ENCODE data around the gene C5AR2. TPM values are rescaled to one million over a fixed set of nuclear protein-coding genes. Genes with fewer than 3 reads are reported as not detected.
"Not testable (repeated sequence)": the region's sequence is repeated elsewhere in the genome, so short reads cannot be mapped to it uniquely, and the experiment has no call there.

Gene C5AR2
- total RNA-seq, 1 experiment from 2014 or later = not detected

GRCh38 chr19:47296036-47296435, 35.9 kb upstream of the C5AR2 start:
- CTCF ChIA-PET = interaction anchor here (0.6 to 2.1 kb wide), 4 partner anchors 52 to 439 kb away, joined by 3 to 16 read pairs (median 5); no protein-coding TSS in a partner anchor
- POLR2A ChIA-PET (ENCODE audit: low non-redundant PET) = no interaction called here
- intact Hi-C loops (cut with micrococcal nuclease; ENCODE audit: unreplicated experiment) = loop anchor here (1.0 to 5.0 kb wide), 3 partner anchors 95 to 411 kb away; no protein-coding TSS in a partner anchor

DNA sequence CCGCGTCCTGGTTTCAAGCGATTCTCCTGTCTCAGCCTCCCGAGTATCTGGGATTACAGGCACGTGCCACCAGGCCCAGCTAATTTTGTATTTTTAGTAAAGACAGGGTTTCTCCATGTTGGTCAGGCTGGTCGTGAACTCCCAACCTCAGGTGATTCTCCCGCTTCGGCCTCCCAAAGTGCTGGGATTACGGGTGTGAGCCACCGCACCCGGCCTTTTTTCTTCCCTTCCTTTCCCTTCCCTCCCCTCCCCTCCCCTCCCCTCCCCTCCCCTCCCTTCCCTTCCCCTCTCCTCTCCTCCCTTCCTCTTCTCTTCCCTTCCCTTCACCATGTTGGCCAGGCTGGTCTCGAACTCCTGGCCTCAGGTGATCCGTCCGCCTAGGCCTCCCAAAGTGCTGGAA, 31.1 kb upstream of the C5AR2 start:
- intact Hi-C loops (cut with micrococcal nuclease; ENCODE audit: unreplicated experiment); BruUV-seq (replicated peaks); DNase-seq (ENCODE audit: low spot score); H3K4me3 ChIP-seq (ENCODE audit: low read depth, low read length, poor library complexity, severe bottlenecking); H3K9me3 ChIP-seq (ENCODE audit: low read depth, low read length, poor library complexity, severe bottlenecking); H3K4me1 ChIP-seq (ENCODE audit: insufficient read depth, low read length, poor library complexity, severe bottlenecking); H3K27me3 ChIP-seq (replicated peaks; ENCODE audit: insufficient read depth, low read depth, low read length, poor library complexity); H3K36me3 ChIP-seq (ENCODE audit: insufficient read depth, low read length, poor library complexity, severe bottlenecking); H3K27ac ChIP-seq (ENCODE audit: low read depth, low read length, poor library complexity, severe bottlenecking): not testable (repeated sequence)
- ChIA-PET POLR2A (ENCODE audit: low non-redundant PET) (interaction anchor here (0.7 kb wide), 1 partner anchor 30 kb away, joined by 5 read pairs; no protein-coding TSS in a partner anchor), CTCF (interaction anchor here (0.7 to 1.0 kb wide), 2 partner anchors 29 to 49 kb away, joined by 4 read pairs; partner anchors contain the start of gene DHX34)

More at GRCh38 chr19:47296036-47296435, 35.9 kb upstream of the C5AR2 start:
- no TSS peak for BruUV-seq (replicated peaks)
- Histone ChIP-seq H3K4me1 (ENCODE audit: insufficient read depth, low read length, poor library complexity, severe bottlenecking) (no peaks in the 10 kb centered on the region), H3K27me3 (replicated peaks; ENCODE audit: insufficient read depth, low read depth, low read length, poor library complexity) (no peaks in the 10 kb centered on the region), H3K4me3 (ENCODE audit: low read depth, low read length, poor library complexity, severe bottlenecking) (no peak overlapping the region), H3K27ac (ENCODE audit: low read depth, low read length, poor library complexity, severe bottlenecking) (no peak overlapping the region), H3K9me3 (ENCODE audit: low read depth, low read length, poor library complexity, severe bottlenecking) (no peaks in the 10 kb centered on the region), H3K36me3 (ENCODE audit: insufficient read depth, low read length, poor library complexity, severe bottlenecking) (no peaks in the 10 kb centered on the region)
- peak; percentile 87 for DNase-seq (ENCODE audit: low spot score)
- TF ChIP-seq CTCF (conservative IDR thresholded peaks at IDR 0.05; ENCODE audit: low read depth, low read length) = peak; percentile 80
- no peak for TF ChIP-seq EZH2 (IDR thresholded peaks at IDR 0.05; ENCODE audit: borderline replicate concordance, low read depth, low read length, poor library complexity, severe bottlenecking)

GRCh38 chr19:47302249-47302648, 29.7 kb upstream of the C5AR2 start:
- ChIA-PET POLR2A (ENCODE audit: low non-redundant PET) (no interaction called here), CTCF (no interaction called here)
- H3K4me1 ChIP-seq (ENCODE audit: insufficient read depth, low read length, poor library complexity, severe bottlenecking) = no peaks in the 10 kb centered on the region
- intact Hi-C loops (cut with micrococcal nuclease; ENCODE audit: unreplicated experiment) = no loop called here
- no peaks in the 10 kb centered on the region for H3K27me3 ChIP-seq (replicated peaks; ENCODE audit: insufficient read depth, low read depth, low read length, poor library complexity)
- no TSS peak for BruUV-seq (replicated peaks)
- TF ChIP-seq EZH2 (IDR thresholded peaks at IDR 0.05; ENCODE audit: borderline replicate concordance, low read depth, low read length, poor library complexity, severe bottlenecking) = no peak
- no peak for TF ChIP-seq CTCF (conservative IDR thresholded peaks at IDR 0.05; ENCODE audit: low read depth, low read length)
- DNase-seq (ENCODE audit: low spot score) = no peak
- no peaks in the 10 kb centered on the region for H3K36me3 ChIP-seq (ENCODE audit: insufficient read depth, low read length, poor library complexity, severe bottlenecking)
- no peak overlapping the region for H3K27ac ChIP-seq (ENCODE audit: low read depth, low read length, poor library complexity, severe bottlenecking)
- H3K9me3 ChIP-seq (ENCODE audit: low read depth, low read length, poor library complexity, severe bottlenecking) = no peaks in the 10 kb centered on the region
- H3K4me3 ChIP-seq (ENCODE audit: low read depth, low read length, poor library complexity, severe bottlenecking) = no peak overlapping the region

DNA sequence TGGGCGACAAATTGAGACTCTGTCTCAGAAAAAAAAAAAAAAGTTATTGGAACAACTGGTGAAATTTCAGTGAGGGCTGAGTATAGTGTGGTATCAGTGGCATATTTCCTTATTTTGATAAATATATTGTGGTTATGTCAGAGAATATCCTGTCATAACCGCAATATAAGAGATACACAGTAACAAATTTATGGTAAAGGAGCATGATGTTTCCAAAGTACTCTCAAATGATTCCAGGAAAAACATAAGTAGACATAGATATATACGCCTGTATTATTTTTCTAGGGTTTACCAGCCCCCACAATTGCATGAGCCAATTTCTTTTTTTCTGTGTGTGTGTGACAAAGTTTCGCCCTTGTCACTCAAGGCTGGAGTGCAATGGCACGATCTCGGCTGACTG, 28.0 kb upstream of the C5AR2 start:
- no peaks in the 10 kb centered on the region for H3K4me1 ChIP-seq (ENCODE audit: insufficient read depth, low read length, poor library complexity, severe bottlenecking)
- POLR2A ChIA-PET (ENCODE audit: low non-redundant PET) = no interaction called here
- no peak for DNase-seq (ENCODE audit: low spot score)
- no peak overlapping the region for H3K27ac ChIP-seq (ENCODE audit: low read depth, low read length, poor library complexity, severe bottlenecking)
- CTCF ChIA-PET = no interaction called here
- no peak for TF ChIP-seq CTCF (conservative IDR thresholded peaks at IDR 0.05; ENCODE audit: low read depth, low read length)
- TF ChIP-seq EZH2 (IDR thresholded peaks at IDR 0.05; ENCODE audit: borderline replicate concordance, low read depth, low read length, poor library complexity, severe bottlenecking) = no peak
- no peaks in the 10 kb centered on the region for H3K27me3 ChIP-seq (replicated peaks; ENCODE audit: insufficient read depth, low read depth, low read length, poor library complexity)
- no peaks in the 10 kb centered on the region for H3K9me3 ChIP-seq (ENCODE audit: low read depth, low read length, poor library complexity, severe bottlenecking)
- BruUV-seq (replicated peaks) = no TSS peak
- H3K36me3 ChIP-seq (ENCODE audit: insufficient read depth, low read length, poor library complexity, severe bottlenecking) = no peaks in the 10 kb centered on the region
- intact Hi-C loops (cut with micrococcal nuclease; ENCODE audit: unreplicated experiment) = no loop called here
- no peak overlapping the region for H3K4me3 ChIP-seq (ENCODE audit: low read depth, low read length, poor library complexity, severe bottlenecking)

Data from A673 (cell line).